Measurements from ENCODE around the gene WIPF3.
"Not testable (repeated sequence)": the region's sequence is repeated elsewhere in the genome, so short reads cannot be mapped to it uniquely, and the experiment has no call there.

The WIPF3 gene

GRCh38 chr7:29890251-29890650 lies 83.9 kb downstream of the WIPF3 start:
- H3K4me3 ChIP-seq, result no peak overlapping the region
- TF ChIP-seq CTCF (IDR thresholded peaks at IDR 0.05), result no peak
- DNase-seq (ENCODE audit: low spot score), result no peak
- no peak overlapping the region for H3K27ac ChIP-seq

- H3K4me3 ChIP-seq; DNase-seq (ENCODE audit: low spot score); H3K27ac ChIP-seq: not testable (repeated sequence)
These were observed 84.5 kb downstream of the WIPF3 start for GRCh38 chr7:29890786-29891185.

GRCh38 chr7:29891766-29892165 lies 85.5 kb downstream of the WIPF3 start:
- Histone ChIP-seq H3K27ac (no peak overlapping the region), H3K4me3 (no peak overlapping the region)
- no peak for TF ChIP-seq CTCF (IDR thresholded peaks at IDR 0.05)
- DNase-seq (ENCODE audit: low spot score), result no peak

GRCh38 chr7:29892231-29892630 lies 85.9 kb downstream of the WIPF3 start:
- TF ChIP-seq CTCF (IDR thresholded peaks at IDR 0.05), result no peak
- no peak overlapping the region for H3K27ac ChIP-seq
- DNase-seq (ENCODE audit: low spot score), result no peak
- no peak overlapping the region for H3K4me3 ChIP-seq

- Histone ChIP-seq H3K4me3 (no peak overlapping the region), H3K27ac (no peak overlapping the region)
- no peak for DNase-seq (ENCODE audit: low spot score)
- no peak for TF ChIP-seq CTCF (IDR thresholded peaks at IDR 0.05)
These were observed 87.2 kb downstream of the WIPF3 start for GRCh38 chr7:29893351-29893965.

GRCh38 chr7:29894256-29894655 lies 87.9 kb downstream of the WIPF3 start:
- Histone ChIP-seq H3K27ac (no peak overlapping the region), H3K4me3 (no peak overlapping the region)
- no peak for DNase-seq (ENCODE audit: low spot score)
- no peak for TF ChIP-seq CTCF (IDR thresholded peaks at IDR 0.05)

- Histone ChIP-seq H3K4me3 (no peak overlapping the region), H3K27ac (no peak overlapping the region)
- TF ChIP-seq CTCF (IDR thresholded peaks at IDR 0.05), result no peak
- DNase-seq (ENCODE audit: low spot score), result no peak
These were observed 89.3 kb downstream of the WIPF3 start for GRCh38 chr7:29895559-29895958.
